ENCODE data around the gene AGRN. TPM values are rescaled to one million over a fixed set of nuclear protein-coding genes. Genes with fewer than 3 reads are reported as not detected.
"Not testable (repeated sequence)": the region's sequence is repeated elsewhere in the genome, so short reads cannot be mapped to it uniquely, and the experiment has no call there.

Gene AGRN
- total RNA-seq, 1 donor, result 95.9 TPM

DNA sequence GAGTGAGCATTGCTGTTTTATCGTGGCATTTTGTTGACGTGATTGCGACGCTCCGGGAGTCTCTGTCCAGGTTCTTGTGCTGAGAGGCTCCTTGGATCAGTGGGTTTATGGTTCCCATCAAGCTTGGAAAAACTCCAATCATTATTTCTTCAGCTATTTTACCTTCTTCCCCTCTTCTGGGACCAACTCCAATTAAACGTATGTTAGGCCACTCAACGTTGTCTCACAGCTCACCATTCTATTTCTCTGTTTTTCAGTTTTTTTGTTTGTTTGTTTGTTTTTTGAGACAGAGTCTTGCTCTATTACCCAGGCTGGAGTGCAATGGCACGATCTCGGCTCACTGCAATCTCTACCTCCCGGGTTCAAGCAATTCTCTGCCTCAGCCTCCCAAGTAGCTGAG lies 28.0 kb upstream of the AGRN start:
- TF ChIP-seq, protein P1, sequence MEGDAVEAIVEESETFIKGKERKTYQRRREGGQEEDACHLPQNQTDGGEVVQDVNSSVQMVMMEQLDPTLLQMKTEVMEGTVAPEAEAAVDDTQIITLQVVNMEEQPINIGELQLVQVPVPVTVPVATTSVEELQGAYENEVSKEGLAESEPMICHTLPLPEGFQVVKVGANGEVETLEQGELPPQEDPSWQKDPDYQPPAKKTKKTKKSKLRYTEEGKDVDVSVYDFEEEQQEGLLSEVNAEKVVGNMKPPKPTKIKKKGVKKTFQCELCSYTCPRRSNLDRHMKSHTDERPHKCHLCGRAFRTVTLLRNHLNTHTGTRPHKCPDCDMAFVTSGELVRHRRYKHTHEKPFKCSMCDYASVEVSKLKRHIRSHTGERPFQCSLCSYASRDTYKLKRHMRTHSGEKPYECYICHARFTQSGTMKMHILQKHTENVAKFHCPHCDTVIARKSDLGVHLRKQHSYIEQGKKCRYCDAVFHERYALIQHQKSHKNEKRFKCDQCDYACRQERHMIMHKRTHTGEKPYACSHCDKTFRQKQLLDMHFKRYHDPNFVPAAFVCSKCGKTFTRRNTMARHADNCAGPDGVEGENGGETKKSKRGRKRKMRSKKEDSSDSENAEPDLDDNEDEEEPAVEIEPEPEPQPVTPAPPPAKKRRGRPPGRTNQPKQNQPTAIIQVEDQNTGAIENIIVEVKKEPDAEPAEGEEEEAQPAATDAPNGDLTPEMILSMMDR (IDR thresholded peaks at IDR 0.05; ENCODE audit: insufficient read depth, low read depth, low read length), result no peak
- H3K4me3 ChIP-seq (ENCODE audit: low read depth, low read length), result no peak overlapping the region
- no peak for DNase-seq (ENCODE audit: low read depth)

DNA sequence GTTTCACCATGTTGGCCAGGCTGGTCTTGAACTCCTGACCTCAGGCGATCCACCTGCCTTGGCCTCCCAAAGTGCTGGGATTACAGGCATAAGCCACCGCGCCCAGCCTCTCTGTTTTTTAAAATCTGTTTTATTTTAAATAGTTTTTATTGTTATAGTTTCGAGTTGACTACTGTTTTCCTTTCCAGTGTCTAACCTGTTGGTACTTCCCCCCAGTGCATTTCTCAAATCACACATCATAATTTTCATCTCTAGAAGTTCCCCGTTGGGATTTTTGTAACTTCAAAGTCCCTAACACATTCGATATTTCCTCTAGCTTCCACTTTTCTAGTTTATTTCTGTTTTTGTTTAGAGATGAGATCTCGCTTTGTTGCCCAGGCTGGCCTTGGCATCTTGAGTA lies 27.6 kb upstream of the AGRN start:
- H3K4me3 ChIP-seq (ENCODE audit: low read depth, low read length), result no peak overlapping the region
- TF ChIP-seq, protein P1 (IDR thresholded peaks at IDR 0.05; ENCODE audit: insufficient read depth, low read depth, low read length), result no peak
- no peak for DNase-seq (ENCODE audit: low read depth)

DNA sequence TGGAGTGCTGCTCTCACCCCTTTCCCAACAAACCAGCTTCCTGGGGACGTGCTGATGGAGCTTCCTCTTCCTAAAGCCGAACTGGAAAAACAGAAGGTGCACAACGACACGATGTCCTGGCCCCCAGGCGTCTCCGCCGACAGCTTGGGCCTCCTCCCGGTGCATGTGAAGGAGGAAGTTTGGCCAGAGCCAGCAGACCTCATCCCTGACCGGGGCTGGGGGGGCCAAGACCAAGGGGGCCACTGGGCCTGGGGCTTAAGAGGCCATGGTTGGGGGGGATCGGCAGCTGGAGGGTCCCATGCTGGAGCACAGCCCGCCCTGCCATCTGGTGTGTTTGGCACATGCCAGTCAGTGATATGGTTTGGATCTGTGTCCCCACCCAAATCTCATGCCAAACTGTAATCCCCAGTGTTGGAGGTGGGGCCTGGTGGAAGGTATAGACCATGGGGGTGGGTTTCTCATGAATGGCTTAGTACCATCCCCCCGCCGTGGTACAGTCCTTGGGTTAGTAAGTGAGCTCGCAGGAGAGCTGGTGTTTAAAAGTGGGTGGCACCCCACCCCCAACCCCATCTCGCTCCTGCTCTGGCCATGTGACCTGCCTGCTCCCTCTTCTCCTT lies 26.4 kb upstream of the AGRN start:
- H3K4me3 ChIP-seq (ENCODE audit: low read depth, low read length), result no peak overlapping the region
- TF ChIP-seq, protein P1 (IDR thresholded peaks at IDR 0.05; ENCODE audit: insufficient read depth, low read depth, low read length), result no peak
- DNase-seq (ENCODE audit: low read depth), result no peak

DNA sequence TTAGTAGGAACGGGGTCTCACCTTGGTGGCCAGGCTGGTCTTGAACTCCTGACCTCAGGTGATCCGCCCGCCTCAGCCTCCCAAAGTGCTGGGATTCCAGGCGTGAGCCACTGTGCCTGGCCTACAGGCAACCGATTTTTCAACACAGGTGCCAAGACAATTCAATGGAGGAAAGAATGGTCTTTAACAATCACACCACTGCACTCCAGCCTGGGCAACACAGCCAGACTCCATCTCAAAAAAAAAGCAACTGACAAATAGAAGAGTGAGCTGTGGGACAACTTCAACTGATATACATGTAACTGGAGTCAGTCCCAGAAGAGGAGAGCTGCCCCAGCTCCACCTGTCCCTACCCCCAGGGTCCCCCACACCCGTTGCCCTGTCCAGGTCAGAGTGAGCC lies 25.4 kb upstream of the AGRN start:
- DNase-seq (ENCODE audit: low read depth); H3K4me3 ChIP-seq (ENCODE audit: low read depth, low read length): not testable (repeated sequence)

DNA sequence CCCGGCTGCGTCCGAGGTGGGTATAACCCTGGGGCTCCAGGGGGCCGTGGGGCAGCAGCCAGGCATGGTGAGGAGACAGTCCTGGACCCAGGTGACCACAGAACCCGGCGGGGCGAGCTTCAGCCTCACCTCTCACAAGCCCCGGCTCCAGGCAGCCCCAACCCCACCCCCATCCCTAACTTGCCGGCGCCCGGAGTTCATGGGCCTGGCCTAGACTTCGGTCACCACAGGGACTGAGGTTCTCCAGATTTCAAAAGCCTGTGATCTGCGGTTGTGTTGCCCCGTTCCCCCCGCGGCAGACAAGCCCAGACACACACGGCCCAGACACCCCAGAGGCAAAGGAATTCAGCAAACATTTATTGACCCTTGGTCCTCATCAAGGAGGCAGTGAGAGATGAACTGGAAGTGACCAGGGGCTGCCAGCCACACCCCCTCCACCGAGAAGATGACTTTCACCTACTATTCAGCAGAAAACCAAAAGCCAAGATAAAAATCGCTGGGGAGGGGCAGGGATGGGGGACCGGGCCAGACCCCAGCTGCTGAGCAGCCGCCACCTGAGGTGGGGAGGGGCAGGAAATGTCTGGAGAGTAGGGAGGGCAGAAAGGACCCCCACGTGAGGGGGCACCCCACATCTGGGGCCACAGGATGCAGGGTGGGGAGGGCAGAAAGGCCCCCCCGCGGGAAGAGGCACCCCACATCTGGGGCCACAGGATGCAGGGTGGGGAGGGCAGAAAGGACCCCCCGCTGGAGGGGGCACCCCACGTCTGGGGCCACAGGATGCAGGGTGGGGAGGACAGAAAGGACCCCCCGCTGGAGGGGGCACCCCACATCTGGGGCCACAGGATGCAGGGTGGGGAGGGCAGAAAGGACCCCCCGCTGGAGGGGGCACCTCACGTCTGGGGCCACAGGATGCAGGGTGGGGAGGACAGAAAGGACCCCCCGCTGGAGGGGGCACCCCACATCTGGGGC lies 24.0 kb upstream of the AGRN start:
- no peak for DNase-seq (ENCODE audit: low read depth)
- H3K4me3 ChIP-seq (ENCODE audit: low read depth, low read length), result no peak overlapping the region
- TF ChIP-seq, protein P1 (IDR thresholded peaks at IDR 0.05; ENCODE audit: insufficient read depth, low read depth, low read length), result no peak

DNA sequence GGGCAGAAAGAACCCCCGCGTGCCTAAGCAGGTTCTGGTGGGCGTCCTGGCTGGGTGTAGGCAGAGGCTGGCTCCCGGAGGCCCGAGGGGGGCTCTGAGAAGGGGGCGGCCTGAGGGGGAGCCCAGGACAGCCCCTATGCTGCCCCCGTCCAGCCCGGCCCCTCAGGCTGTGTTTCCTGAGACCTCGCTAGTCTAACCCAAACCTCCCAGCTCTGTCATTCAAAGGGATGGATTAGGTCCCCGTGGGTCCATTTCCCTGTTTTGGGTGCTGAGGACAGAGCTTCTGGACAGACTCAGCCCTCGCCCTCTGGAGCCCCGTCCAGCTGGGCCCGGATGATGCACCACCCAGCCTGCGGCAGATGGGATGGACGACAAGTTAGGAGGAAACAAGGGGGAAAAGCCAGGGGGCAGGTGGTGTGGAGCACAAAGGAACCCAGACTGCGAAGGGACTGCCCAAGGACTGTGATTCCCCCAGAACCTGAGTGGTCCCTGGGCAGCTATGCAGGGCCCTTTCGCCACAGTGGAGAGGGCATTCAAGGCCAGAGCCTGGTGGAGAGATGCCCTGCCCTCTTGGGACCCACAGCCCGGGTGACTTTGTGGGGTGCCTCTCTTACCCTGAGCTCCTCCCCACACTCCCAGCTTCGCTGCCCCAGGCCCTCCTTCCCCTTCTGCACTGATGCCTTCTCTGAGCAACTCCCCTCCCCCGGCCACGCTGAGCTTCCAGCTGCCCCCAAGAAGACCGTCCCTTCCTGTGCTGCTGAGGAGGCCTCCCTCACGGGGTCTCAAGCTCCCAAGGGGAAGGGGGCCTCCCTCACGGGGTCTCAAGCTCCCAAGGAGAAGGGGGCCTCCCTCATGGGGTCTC lies 22.8 kb upstream of the AGRN start:
- no peak overlapping the region for H3K4me3 ChIP-seq (ENCODE audit: low read depth, low read length)
- TF ChIP-seq, protein P1 (IDR thresholded peaks at IDR 0.05; ENCODE audit: insufficient read depth, low read depth, low read length), result no peak
- DNase-seq (ENCODE audit: low read depth), result no peak

DNA sequence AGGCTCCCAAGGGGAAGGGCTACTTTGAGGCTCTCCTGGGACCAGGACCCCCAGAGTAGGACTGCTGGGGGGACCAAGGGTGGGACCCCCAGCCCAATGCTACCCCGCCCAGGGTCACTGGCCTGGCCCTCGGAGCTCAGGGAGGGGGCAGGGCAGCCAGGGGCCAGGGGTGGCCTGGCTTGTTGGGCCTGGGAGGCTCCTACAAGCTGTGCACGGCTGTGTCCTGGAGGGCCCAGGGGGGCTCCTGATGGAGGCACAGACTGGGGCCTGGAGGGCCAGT lies 22.3 kb upstream of the AGRN start:
- TF ChIP-seq, protein P1 (IDR thresholded peaks at IDR 0.05; ENCODE audit: insufficient read depth, low read depth, low read length), result no peak
- DNase-seq (ENCODE audit: low read depth), result no peak
- no peak overlapping the region for H3K4me3 ChIP-seq (ENCODE audit: low read depth, low read length)

Data from fibroblast of villous mesenchyme (primary cell).